ENCODE measurements around the gene DSE. TPM values are rescaled to one million over a fixed set of nuclear protein-coding genes. Genes with fewer than 3 reads are reported as not detected.

Gene DSE
- total RNA-seq, 3 donors from 2014 or later (not counting 1 experiment from before 2014, with no cell fraction given), result 7.4 to 9.6 (median 7.6) TPM

DNA sequence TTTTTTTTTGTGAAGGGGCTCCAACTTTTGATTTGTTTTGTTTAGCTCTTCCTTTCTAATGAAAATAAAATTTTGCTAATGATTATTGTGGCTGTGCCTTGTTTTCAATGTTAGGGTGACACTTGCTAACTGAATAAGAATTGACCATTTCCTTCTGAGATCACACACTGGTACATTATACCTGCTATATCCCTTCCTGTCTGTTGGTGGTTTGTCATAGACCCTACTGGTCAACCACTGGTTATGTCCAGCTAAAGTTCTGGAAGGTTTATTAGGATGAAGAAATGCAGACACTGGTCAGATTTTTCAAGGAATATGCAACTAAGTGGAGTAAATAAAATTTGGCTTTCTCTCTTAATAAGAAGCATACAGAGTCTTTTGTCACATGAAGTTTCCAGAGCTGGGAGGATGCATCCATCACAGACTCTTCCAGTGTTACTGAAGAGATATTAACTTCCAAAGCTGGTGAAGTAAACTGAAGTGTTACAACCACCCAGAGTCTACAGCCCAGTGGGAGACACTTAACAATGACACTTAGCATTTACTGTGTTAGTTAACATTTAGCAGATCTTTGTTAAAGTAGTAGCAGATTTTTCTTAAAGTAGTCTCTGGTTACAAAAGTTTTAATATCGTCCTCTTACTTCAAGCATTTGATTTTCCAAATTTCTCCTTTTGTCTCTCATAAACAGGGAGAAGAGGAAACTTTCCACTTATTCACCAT is 121.0 kb downstream of the DSE start:
- H3K4me3 Mint-ChIP-seq, result no peak overlapping the region
- WGBS (ENCODE audit: insufficient coverage), result 83% methylated on average over 1 of the region's 1 CpG
- no peak overlapping the region for H3K4me3 ChIP-seq (ENCODE audit: low read length)
- H3K4me1 ChIP-seq (ENCODE audit: control insufficient read depth, insufficient read depth, low read length), result no peaks in the 10 kb centered on the region
- ATAC-seq, result no peak
- TF ChIP-seq CTCF (IDR thresholded peaks at IDR 0.05), result no peak
- no peaks in the 10 kb centered on the region for H3K36me3 ChIP-seq (ENCODE audit: control insufficient read depth, insufficient read depth, low read length)
- H3K9me3 ChIP-seq (ENCODE audit: control insufficient read depth, insufficient read depth, low read length), result no peaks in the 10 kb centered on the region
- H3K9me3 Mint-ChIP-seq, result peaks cover 0 to 2% of the 10 kb centered on the region in 2 donors
- no peak for DNase-seq
- peaks cover under 1 to 19% of the 10 kb centered on the region in 2 donors for H3K27me3 Mint-ChIP-seq (ENCODE audit: low read depth in 2 of 2)
- H3K27ac Mint-ChIP-seq, result no peak overlapping the region
- no peak overlapping the region for H3K27ac ChIP-seq (ENCODE audit: low read length)
- H3K27me3 ChIP-seq (ENCODE audit: control insufficient read depth, insufficient read depth, low read length), result no peaks in the 10 kb centered on the region
- peaks cover 8% of the 10 kb centered on the region for H3K36me3 Mint-ChIP-seq
- intact Hi-C loops (cut with micrococcal nuclease), result no loop called here
- H3K4me1 Mint-ChIP-seq, result no peaks in the 10 kb centered on the region

- Mint-ChIP-seq H3K4me1 (no peaks in the 10 kb centered on the region), H3K27me3 (ENCODE audit: low read depth in 2 of 2) (peaks cover 0 to 19% of the 10 kb centered on the region in 2 donors), H3K4me3 (no peak overlapping the region), H3K27ac (no peak overlapping the region), H3K9me3 (peaks cover 0 to 2% of the 10 kb centered on the region in 2 donors), H3K36me3 (peaks cover 8% of the 10 kb centered on the region)
- intact Hi-C loops (cut with micrococcal nuclease), result no loop called here
- 88% methylated on average over 3 of the region's 6 CpGs for WGBS (ENCODE audit: insufficient coverage)
- no peak for TF ChIP-seq CTCF (IDR thresholded peaks at IDR 0.05)
- peak in 1 of 3 donors; percentile 56 for ATAC-seq
- H3K27me3 ChIP-seq (ENCODE audit: control insufficient read depth, insufficient read depth, low read length), result no peaks in the 10 kb centered on the region
- no peak overlapping the region for H3K27ac ChIP-seq (ENCODE audit: low read length)
- H3K9me3 ChIP-seq (ENCODE audit: control insufficient read depth, insufficient read depth, low read length), result no peaks in the 10 kb centered on the region
- no peaks in the 10 kb centered on the region for H3K4me1 ChIP-seq (ENCODE audit: control insufficient read depth, insufficient read depth, low read length)
- H3K36me3 ChIP-seq (ENCODE audit: control insufficient read depth, insufficient read depth, low read length), result no peaks in the 10 kb centered on the region
- no peak for DNase-seq
- no peak overlapping the region for H3K4me3 ChIP-seq (ENCODE audit: low read length)
Observed at GRCh38 chr6:116492331-116493067, 121.8 kb downstream of the DSE start.

Other genes starting within 250 kb of the DSE start
- gene COL10A1, start 244.8 kb upstream of the DSE start, total RNA-seq, result not detected
- 10 to 100 TPM; 21.5 to 36.8 (median 26.5) TPM for gene TSPYL4, start 116.9 kb upstream of the DSE start, total RNA-seq
- 100 to 1,000 TPM; 134 to 143 (median 142) TPM for gene TSPYL1, start 91.0 kb upstream of the DSE start, total RNA-seq
- 10 to 100 TPM in 2 of 3 donors, 1 to 10 TPM in 1; 7.9 to 20.6 (median 12.3) TPM for gene CALHM6, start 90.4 kb downstream of the DSE start, total RNA-seq
- gene CALHM5, start 140.7 kb downstream of the DSE start, total RNA-seq, result under 1 TPM in 2 of 3 donors, not detected in 1; 0.05 TPM
- gene TRAPPC3L, start 174.7 kb downstream of the DSE start, total RNA-seq, result under 1 TPM in 1 of 3 donors, not detected in 2; 0.66 TPM
- gene CALHM4, start 182.8 kb downstream of the DSE start, total RNA-seq, result not detected
- gene RWDD1, start 200.6 kb downstream of the DSE start, total RNA-seq, result 10 to 100 TPM; 47.0 to 48.9 (median 47.1) TPM
- 1 to 10 TPM in 1 of 3 donors, under 1 TPM in 2; 0.64 to 1.0 (median 0.95) TPM for gene RSPH4A, start 245.5 kb downstream of the DSE start, total RNA-seq